T follicular helper cell (primary cell): ENCODE data around the gene LGALS9C.
"Not testable (repeated sequence)": the region's sequence is repeated elsewhere in the genome, so short reads cannot be mapped to it uniquely, and the experiment has no call there.

ENCODE experiments used
- DNase-seq: peaks from one replicate; pipeline ENCODE4 v3.0.0-alpha.2; 2020; ENCODE audit warnings: low read depth
- total RNA-seq, 2 experiments: gene quantifications; one replicate each; lab custom pipeline; 2026; lab: John Stamatoyannopoulos, UW

The LGALS9C gene
- total RNA-seq: 0 to 0.04 reads per million in 2 experiments

- not testable (repeated sequence) for DNase-seq
Observed at GRCh38 chr17:18476508-18477308, at the start of gene LGALS9C. Gene LGALS9C (plus strand): TSS chr17:18476789. CDS start chr17:18476855, 66 bp downstream.

- not testable (repeated sequence) for DNase-seq
Observed at GRCh38 chr17:18432206-18432605, 44.4 kb upstream of the LGALS9C start.

- DNase-seq: not testable (repeated sequence)
Observed at GRCh38 chr17:18439465-18439870, 37.1 kb upstream of the LGALS9C start.

- DNase-seq: peak; percentile 15
Observed at GRCh38 chr17:18442093-18442492, 34.5 kb upstream of the LGALS9C start.

- not testable (repeated sequence) for DNase-seq
Observed at GRCh38 chr17:18442532-18442931, 34.1 kb upstream of the LGALS9C start.

- DNase-seq: not testable (repeated sequence)
Observed at GRCh38 chr17:18447476-18448205, 28.9 kb upstream of the LGALS9C start.

- not testable (repeated sequence) for DNase-seq
Observed at GRCh38 chr17:18448311-18448710, 28.3 kb upstream of the LGALS9C start.

- DNase-seq: not testable (repeated sequence)
Observed at GRCh38 chr17:18449833-18450232, 26.8 kb upstream of the LGALS9C start.

- DNase-seq: not testable (repeated sequence)
Observed at GRCh38 chr17:18450998-18451397, 25.6 kb upstream of the LGALS9C start.

GRCh38 chr17:18451969-18452368 lies 24.6 kb upstream of the LGALS9C start:
- not testable (repeated sequence) for DNase-seq

- DNase-seq: not testable (repeated sequence)
Observed at GRCh38 chr17:18459035-18459434, 17.6 kb upstream of the LGALS9C start.

- not testable (repeated sequence) for DNase-seq
Observed at GRCh38 chr17:18463831-18464502, 12.6 kb upstream of the LGALS9C start.

- DNase-seq: not testable (repeated sequence)
Observed at GRCh38 chr17:18466250-18466983, 10.2 kb upstream of the LGALS9C start.

- DNase-seq: not testable (repeated sequence)
Observed at GRCh38 chr17:18467001-18467400, 9.6 kb upstream of the LGALS9C start.

- DNase-seq: not testable (repeated sequence)
Observed at GRCh38 chr17:18468472-18469171, 8.0 kb upstream of the LGALS9C start.

- DNase-seq: not testable (repeated sequence)
Observed at GRCh38 chr17:18469837-18470236, 6.8 kb upstream of the LGALS9C start.

GRCh38 chr17:18470345-18470930 lies 6.2 kb upstream of the LGALS9C start:
- DNase-seq: not testable (repeated sequence)

GRCh38 chr17:18473967-18474366 lies 2.6 kb upstream of the LGALS9C start:
- not testable (repeated sequence) for DNase-seq

GRCh38 chr17:18474754-18475153 lies 1.8 kb upstream of the LGALS9C start:
- DNase-seq: not testable (repeated sequence)

- not testable (repeated sequence) for DNase-seq
Observed at GRCh38 chr17:18477367-18477766, 778 bp downstream of the LGALS9C start.
